HUES48 (cell line): Measurements from ENCODE around the gene CCDC8.
A peak's percentile ranks its signal among the peaks of the same experiment; 100 is the strongest.
"Not testable (repeated sequence)": the region's sequence is repeated elsewhere in the genome, so short reads cannot be mapped to it uniquely, and the experiment has no call there.

Experiments used
- H3K27ac ChIP-seq: one replicate; pipeline ENCODE4 v1.7.0; 2013; ENCODE audit warnings: low read depth, low read length, inconsistent platforms
- H3K27me3 ChIP-seq: 2 replicates; pipeline ENCODE4 v1.6.1; 2013; ENCODE audit warnings: mild to moderate bottlenecking, low read length; ENCODE audit not compliant: control insufficient read depth, insufficient read depth
- H3K36me3 ChIP-seq: 2 replicates; pipeline ENCODE4 v1.6.1; 2013; ENCODE audit warnings: low read length; ENCODE audit not compliant: control insufficient read depth, insufficient read depth
- H3K4me1 ChIP-seq: 2 replicates; pipeline ENCODE4 v1.6.1; 2013; ENCODE audit warnings: mild to moderate bottlenecking, low read length; ENCODE audit not compliant: control insufficient read depth, insufficient read depth
- H3K4me3 ChIP-seq: 2 replicates; pipeline ENCODE4 v1.5.1; 2013; ENCODE audit warnings: mild to moderate bottlenecking, low read depth, low read length
- H3K9ac ChIP-seq: 2 replicates; pipeline ENCODE4 v1.6.1; 2013; ENCODE audit warnings: mild to moderate bottlenecking, low read depth, low read length, moderate library complexity
- H3K9me3 ChIP-seq: 2 replicates; pipeline ENCODE4 v1.6.1; 2013; ENCODE audit warnings: low read length; ENCODE audit not compliant: control insufficient read depth, insufficient read depth

Gene CCDC8

GRCh38 chr19:46380690-46381089 is 32.7 kb downstream of the CCDC8 start:
- Histone ChIP-seq H3K27ac (no peak overlapping the region), H3K4me3 (no peak overlapping the region), H3K4me1 (no peaks in the 10 kb centered on the region), H3K9ac (no peak overlapping the region), H3K36me3 (peaks cover 94% of the 10 kb centered on the region), H3K27me3 (no peaks in the 10 kb centered on the region), H3K9me3 (no peaks in the 10 kb centered on the region)

DNA sequence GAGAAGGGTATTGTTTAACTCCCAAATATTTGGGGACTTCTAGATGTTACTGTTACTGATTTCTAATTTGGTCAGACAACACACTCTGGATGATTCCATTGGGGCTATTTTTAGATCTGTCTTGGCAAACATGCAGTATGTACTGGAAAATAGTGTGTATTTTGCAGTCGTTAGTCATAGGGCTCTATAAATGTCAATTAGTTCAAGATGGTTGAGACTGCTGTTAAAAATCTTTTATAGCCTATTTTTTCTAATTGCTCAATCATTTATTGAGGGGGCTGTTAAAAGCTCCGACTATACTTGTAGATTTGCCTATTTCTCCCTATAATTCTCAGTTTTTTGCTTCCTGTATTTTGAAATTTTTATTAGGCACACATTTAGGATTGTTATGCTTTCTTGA is 35.1 kb downstream of the CCDC8 start:
- Histone ChIP-seq H3K36me3 (peaks cover 81% of the 10 kb centered on the region), H3K4me3 (no peak overlapping the region), H3K9ac (no peak overlapping the region), H3K27ac (no peak overlapping the region), H3K4me1 (peaks cover 14% of the 10 kb centered on the region), H3K27me3 (no peaks in the 10 kb centered on the region), H3K9me3 (no peaks in the 10 kb centered on the region)

DNA sequence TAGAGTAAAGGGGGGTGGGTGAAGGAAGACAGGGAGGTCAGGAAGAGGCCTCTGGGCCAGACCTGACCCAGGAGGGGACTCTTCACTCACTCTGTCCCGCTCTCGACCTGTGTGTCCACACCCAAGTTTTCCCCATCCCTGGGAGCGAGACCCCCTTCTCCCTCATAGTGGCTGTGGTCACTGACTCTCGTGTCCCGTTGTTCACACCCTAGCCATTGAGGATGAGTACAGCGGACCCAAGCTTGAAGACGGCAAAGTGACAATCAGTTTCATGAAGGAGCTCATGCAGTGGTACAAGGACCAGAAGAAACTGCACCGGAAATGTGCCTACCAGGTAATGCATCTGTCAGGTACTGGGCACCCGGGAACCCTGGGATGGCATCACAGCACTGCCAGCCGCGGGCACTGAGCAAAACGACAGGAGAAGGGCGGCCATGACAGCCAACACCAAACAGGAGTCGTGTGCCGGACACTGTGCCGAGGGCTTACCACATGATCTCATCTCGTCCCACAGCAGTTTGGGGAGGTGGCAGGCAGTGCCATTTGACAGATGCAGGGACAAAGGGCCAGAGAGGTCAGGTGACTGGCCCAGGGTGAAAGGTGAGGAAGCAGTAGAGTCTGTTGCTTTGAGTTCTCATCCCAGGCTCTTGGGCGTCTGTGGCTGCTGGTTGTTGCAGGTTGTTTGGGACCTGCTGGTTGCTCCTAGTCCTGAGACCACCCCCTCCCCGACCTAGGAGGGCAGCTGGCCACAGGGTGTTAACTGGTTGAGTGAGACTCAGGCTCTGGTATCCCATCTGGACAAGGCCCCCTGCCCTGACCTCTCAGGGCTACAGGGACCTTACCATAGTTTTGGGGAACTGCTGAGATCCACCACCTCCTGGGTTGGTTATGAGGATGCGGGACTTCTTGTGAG is 36.9 kb downstream of the CCDC8 start:
- no peaks in the 10 kb centered on the region for H3K27me3 ChIP-seq
- peaks cover 64% of the 10 kb centered on the region for H3K36me3 ChIP-seq
- no peak overlapping the region for H3K4me3 ChIP-seq
- H3K9ac ChIP-seq, result no peak overlapping the region
- peaks cover 26% of the 10 kb centered on the region for H3K4me1 ChIP-seq
- no peak overlapping the region for H3K27ac ChIP-seq
- H3K9me3 ChIP-seq, result no peaks in the 10 kb centered on the region

DNA sequence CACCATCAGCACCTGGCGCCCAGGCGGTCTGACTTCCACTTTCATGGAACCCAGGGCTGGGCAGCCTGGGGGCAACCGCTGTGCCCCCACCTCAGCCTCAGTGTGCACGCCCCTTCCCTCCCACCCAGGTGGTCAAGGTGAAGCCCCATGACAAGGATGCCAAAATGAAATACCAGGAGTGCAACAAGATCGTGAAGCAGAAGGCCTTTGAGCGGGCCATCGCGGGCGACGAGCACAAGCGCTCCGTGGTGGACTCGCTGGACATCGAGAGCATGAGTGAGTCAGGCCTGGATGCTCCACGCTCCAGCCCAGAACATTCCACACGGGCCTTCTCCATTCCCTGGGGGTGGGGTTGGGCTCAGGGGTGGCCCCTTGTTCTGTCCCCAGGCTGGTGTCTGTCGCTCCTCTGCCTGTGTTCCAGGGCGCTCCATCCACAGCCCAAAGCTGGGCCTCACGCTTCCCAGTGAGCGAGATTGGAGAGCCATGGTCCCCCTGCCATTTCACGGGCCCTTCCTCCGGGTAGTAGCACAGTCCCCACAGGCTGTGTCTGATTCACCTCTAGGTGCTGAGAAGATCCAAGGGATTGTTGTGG is 37.8 kb downstream of the CCDC8 start:
- not testable (repeated sequence) for H3K27ac ChIP-seq, H3K4me3 ChIP-seq, H3K9ac ChIP-seq, H3K27me3 ChIP-seq, H3K9me3 ChIP-seq
- peaks cover 26% of the 10 kb centered on the region for H3K4me1 ChIP-seq
- peaks cover 55% of the 10 kb centered on the region for H3K36me3 ChIP-seq

GRCh38 chr19:46374536-46375475 is 38.6 kb downstream of the CCDC8 start:
- Histone ChIP-seq H3K9ac (0 out of 2 replicates have a peak overlapping the region, but pooled peaks have one; percentile 57), H3K9me3 (no peaks in the 10 kb centered on the region), H3K4me1 (peaks cover 26% of the 10 kb centered on the region), H3K27me3 (no peaks in the 10 kb centered on the region), H3K27ac (peak overlapping the region; percentile 98), H3K36me3 (peaks cover 52% of the 10 kb centered on the region), H3K4me3 (no peak overlapping the region)

DNA sequence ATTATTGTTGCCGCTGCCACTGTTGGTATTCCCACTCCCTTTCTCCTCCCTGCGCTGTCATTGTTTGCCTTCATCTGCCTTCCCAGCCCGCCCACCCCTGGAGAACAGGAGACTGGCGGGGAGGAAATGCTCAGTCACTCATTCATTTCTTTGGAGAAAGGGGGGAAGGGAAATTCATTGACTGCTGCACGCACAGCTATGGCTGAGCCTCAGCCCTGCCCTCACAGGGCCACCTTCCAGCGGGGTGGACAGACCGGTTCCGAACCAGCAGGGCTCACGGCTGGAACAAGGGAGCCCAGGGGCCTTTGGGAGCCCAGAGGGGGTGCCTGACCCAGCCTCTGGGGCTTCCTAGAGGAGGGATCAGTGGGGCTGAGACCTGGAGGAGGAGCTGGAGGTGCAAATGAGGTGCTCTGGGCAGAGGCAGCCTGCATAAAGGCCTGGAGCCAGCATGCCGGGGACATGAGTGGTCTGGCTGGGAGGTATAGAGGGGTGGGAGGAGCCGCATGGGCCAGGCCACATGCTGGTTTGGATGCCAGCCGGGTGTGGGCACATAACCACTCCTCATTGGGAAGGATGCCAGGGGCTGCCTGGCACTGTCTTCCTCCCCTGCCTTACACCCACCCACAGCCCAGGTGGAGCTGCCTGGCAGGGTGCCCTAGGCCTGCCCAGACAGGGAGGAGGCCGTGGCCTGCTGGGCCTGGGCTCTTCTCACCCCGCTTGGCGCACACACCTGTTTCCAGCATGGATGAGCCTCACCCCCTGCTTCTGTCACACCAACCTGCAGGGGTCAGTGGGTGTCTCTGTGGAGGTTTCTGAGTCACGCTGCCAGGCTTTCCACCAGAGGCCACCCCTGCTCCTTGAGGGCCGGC is 39.6 kb downstream of the CCDC8 start:
- H3K9me3 ChIP-seq, result no peaks in the 10 kb centered on the region
- H3K27me3 ChIP-seq, result no peaks in the 10 kb centered on the region
- peak overlapping the region; percentile 57 for H3K9ac ChIP-seq
- H3K4me1 ChIP-seq, result peaks cover 26% of the 10 kb centered on the region
- peaks cover 46% of the 10 kb centered on the region for H3K36me3 ChIP-seq
- peak overlapping the region; percentile 98 for H3K27ac ChIP-seq
- H3K4me3 ChIP-seq, result peak overlapping the region; percentile 19; the same call in 1 of the 2 replicates

GRCh38 chr19:46372901-46373490 is 40.4 kb downstream of the CCDC8 start:
- peaks cover 46% of the 10 kb centered on the region for H3K36me3 ChIP-seq
- no peaks in the 10 kb centered on the region for H3K9me3 ChIP-seq
- H3K27me3 ChIP-seq, result no peaks in the 10 kb centered on the region
- peaks cover 26% of the 10 kb centered on the region for H3K4me1 ChIP-seq
- H3K27ac ChIP-seq, result peak overlapping the region; percentile 98
- H3K9ac ChIP-seq, result peak overlapping the region; percentile 16; the same call in 1 of the 2 replicates
- no peak overlapping the region for H3K4me3 ChIP-seq

DNA sequence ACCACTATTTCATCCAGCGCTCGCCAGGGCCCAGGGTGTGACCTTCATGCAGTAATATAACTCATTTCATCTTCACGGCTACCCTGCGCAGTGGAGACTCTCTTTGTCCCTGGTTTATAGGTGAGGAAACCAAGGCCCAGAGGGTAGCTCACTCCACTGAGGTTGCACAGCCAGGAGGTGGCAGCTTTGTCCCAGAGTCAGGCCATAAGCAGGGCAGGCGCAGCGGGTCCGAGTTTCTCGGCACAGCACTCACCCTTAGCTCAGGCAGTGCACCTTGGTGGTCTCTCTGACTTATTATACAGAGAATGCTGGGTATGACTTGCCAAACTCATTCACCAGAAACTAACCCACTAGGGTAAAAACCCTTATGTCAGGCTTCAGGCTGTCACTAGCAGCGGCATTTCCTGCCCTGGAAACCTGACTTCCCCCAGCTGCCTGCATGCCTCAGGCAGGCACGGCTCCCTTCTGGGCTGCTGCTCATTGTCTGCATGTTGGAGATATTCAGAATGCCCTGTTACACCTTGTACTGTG is 41.9 kb downstream of the CCDC8 start:
- H3K9me3 ChIP-seq, result no peaks in the 10 kb centered on the region
- no peaks in the 10 kb centered on the region for H3K27me3 ChIP-seq
- H3K36me3 ChIP-seq, result peaks cover 44% of the 10 kb centered on the region
- peaks cover 26% of the 10 kb centered on the region for H3K4me1 ChIP-seq
- no peak overlapping the region for H3K9ac ChIP-seq
- H3K27ac ChIP-seq, result peak overlapping the region; percentile 47
- no peak overlapping the region for H3K4me3 ChIP-seq

- peaks cover 42% of the 10 kb centered on the region for H3K36me3 ChIP-seq
- H3K27me3 ChIP-seq, result no peaks in the 10 kb centered on the region
Measured at GRCh38 chr19:46369817-46370216, 43.5 kb downstream of the CCDC8 start.

More at GRCh38 chr19:46369817-46370216, 43.5 kb downstream of the CCDC8 start:
- no peaks in the 10 kb centered on the region for H3K9me3 ChIP-seq
- no peak overlapping the region for H3K4me3 ChIP-seq
- H3K4me1 ChIP-seq, result peaks cover 26% of the 10 kb centered on the region
- H3K27ac ChIP-seq, result no peak overlapping the region
- no peak overlapping the region for H3K9ac ChIP-seq
